ENCODE results near the gene NACC1.

DNA sequence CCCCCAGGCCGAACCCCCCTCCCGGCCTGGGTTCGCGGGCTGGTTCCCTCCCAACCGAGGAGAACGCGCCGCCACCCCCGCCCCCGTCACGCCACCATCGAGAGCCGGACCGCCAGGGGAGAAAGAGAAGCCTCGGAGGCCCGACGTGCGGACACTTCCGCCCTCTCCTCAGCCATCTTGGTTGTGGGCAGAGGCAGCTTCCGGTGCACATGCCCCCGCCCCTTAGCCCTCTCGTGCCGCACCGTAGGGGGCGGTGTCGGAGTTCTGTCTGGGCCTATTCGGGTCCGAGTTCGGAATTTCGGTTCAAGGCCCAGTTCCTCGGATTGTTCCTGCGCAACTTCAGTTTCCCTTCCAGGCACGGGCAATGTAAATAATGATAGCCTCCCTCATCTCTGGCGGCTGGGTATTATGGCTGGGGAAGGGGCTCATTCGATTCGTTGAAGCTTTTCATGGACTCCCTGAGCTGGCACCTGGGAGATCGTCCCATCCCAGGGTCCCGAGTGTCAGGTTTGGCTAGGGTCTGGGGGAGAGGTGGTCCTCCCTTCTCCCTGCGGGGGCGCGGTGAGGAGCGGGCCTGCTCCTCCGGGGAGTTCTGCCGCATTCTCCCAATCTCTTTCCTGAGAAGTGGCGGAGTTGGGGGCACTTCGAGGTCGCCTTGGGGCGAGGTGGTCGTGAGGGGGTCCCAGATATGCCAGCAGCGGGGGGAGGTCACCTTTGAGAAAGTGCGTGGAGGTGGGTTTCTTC lies 32.3 kb downstream of the NACC1 start, which contains the start of the genes IER2 and STX10:
- TF ChIP-seq POLR2AphosphoS5 (IDR thresholded peaks at IDR 0.05; ENCODE audit: borderline replicate concordance, low read depth, low read length), result peak; percentile 73; the same call in 1 of the 2 replicates
- no peak for TF ChIP-seq EZH2 (IDR thresholded peaks at IDR 0.05)
- no peak for TF ChIP-seq FOXP2 (optimal IDR thresholded peaks at IDR 0.05; ENCODE audit: control extremely low read depth, extremely low read length, insufficient read depth)
